Stimulated activated CD4-positive, alpha-beta T cell treated with anti-CD3 and anti-CD28 coated beads, Interleukin-4, amount 100 ng/mL, for 48 hours (primary cell): Measurements from ENCODE around the gene BAHCC1.
"Not testable (repeated sequence)": the region's sequence is repeated elsewhere in the genome, so short reads cannot be mapped to it uniquely, and the experiment has no call there.

Experiments used
- DNase-seq, 2 donors: peaks; one replicate each; pipeline ENCODE4 v3.0.0-alpha.2; 2020; ENCODE audit warnings: low read depth in 2 of 2

Gene BAHCC1

DNA sequence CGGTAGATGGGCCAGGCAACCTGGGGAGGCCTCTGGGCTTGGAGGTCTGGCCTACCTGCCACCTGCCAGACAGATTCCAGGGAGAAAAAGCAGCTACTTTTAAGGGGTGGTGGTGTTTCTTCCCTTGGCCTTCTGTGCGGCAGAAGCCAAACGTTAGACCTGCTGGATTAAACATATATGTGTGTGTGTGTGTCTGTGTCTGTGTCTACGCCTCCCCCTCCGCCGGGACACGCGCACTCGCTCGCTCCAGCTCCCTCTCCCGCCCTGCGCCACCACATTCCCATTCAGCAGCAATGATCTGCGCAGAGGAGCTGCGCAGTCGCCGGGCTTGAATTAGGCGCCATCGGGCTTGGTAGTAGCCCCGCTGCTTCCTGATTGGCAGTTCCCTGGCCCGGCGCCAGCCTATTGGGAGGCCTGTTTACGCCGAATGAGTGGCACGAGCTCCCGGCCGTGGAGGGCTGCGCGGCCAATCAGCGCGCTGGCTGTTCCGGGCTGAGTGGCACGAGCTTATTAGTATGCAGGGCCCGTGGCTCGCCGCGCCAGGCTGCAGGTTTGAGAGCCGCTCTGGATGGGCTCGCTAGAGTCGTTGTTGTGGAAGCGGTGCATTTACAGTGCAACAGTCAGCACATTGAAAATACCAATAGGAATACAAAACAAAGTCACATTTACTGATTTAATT lies at the start of gene BAHCC1:
Gene BAHCC1, plus strand, starts transcription at position 537 of the 679 bp plus-strand sequence. CDS start 4,283 bp downstream, outside the sequence.
- DNase-seq = peak; percentile 92 to 97

DNA sequence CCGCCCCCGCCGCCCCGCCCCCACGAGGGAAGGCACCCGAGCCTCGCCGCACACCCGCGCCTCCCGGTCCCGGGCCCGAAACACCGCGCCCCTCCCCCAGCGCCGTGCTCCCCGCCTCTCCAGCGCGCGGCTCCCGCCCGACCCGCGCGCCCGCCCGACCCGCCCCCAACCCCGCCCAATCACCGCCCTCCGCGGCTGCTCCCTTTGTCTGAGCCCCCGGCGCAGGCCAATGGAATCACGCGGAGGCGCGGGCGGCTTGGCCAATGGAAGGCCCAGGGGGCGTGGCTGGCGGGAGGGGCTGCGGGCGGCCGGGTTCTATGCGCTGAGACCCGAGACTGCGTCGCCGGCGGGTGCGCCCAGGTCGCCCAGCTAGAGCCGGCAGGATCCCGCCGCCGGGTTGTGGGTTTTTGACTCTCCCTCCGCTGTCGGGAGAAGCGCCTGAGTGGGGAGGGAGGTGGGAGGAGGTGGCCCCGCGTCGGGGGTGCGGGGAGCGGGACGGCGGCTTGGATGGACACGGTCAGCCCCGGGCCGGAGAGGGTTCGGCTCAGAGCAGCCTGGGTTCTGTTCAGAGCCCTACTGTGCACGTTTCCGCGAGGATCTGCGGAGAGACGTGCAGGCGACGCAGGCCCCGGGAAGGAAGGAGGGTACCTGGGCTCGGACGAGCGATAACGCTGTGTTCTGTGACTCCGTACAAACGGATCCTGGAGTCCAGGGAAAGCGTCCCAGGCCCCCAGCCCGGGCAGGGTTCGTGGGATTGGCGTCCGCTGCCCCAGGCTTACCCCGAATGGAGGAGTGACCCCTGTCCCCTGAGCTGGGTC lies 49.0 kb upstream of the BAHCC1 start:
- DNase-seq = peak; percentile 94 to 98

DNA sequence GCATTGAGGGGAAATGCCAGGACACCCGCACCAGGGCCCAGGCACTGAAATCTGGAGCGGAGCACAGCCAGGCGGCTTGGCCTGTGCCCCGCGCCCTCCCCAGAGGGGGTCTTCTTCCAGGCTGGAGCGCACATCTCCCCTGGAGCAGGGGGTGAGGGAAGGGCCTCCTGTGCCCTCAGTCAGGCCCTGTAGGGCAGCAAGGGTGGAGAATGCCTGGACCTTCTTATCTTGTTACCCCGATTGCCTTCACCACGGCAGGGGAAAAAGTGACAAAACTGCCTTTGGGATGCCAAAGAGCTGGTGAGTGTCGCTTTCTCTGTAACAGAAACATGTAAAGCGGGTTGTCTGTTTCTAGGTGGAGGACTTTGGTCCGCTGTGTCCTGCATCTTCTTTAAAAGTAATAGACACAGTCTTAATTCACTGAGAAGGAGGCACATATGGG lies 48.3 kb upstream of the BAHCC1 start:
- DNase-seq = no peak

DNA sequence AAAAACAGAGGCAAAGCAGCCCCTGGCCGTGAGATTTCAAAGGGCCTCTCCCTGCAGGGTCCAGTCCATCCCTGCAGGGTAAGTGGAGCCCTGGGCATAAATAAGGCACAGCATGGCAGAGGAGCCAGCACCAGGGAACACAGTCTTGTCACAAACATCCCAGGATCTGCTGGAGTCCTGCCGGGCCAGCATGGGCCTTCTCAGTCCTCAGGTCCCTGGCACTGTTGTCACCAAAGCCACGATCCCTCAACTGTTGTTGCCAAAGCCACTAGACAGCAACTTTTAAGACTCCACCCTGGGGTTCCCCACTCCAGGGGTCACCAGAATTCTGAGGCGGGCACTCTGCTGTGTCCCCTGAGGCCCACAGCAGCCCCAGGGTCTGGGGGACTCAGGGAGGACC lies 47.8 kb upstream of the BAHCC1 start:
- DNase-seq = no peak

DNA sequence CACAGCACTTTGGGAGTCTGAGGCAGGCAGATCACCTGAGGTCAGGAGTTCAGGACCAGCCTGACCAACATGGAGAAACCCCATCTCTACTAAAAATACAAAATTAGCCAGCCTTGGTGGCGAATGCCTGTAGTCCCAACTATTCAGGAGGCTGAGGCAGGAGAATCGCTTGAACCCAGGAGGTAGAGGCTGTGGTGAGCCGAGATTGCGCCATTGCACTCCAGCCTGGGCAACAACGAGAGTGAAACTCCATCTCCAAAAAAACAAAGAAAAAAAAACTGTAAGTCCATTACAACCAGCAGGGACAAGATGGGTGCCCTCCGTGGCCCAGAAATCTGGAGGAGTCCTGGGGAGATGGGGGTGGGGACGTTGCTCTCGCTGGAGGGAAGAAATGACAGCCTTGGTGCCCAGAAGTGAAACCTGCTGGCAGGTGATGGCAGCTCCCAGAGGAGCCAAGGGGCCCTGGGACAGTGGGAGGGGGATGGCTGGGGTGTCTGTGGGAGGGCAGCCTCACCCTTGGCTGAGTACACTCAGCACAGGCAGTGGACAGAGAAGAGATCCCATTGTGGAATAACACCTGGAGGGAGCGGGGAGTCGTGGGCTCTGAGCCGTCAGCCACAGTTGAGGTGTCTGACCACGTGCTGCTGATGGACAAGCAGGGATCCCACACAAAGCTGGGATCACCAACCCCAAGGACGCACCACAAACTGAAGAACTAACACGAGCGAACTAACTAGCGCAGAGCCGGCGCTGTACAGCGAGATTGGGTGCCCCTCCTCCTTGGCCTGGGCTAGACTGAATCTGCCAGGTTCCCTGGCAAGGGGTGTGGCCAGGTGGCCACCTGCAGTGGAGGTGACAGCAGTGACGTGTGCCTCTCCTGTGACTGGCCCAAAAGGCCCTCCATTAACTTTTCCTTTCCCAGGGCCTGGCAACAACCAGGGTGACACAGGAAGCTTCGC lies 46.9 kb upstream of the BAHCC1 start:
- DNase-seq = no peak

DNA sequence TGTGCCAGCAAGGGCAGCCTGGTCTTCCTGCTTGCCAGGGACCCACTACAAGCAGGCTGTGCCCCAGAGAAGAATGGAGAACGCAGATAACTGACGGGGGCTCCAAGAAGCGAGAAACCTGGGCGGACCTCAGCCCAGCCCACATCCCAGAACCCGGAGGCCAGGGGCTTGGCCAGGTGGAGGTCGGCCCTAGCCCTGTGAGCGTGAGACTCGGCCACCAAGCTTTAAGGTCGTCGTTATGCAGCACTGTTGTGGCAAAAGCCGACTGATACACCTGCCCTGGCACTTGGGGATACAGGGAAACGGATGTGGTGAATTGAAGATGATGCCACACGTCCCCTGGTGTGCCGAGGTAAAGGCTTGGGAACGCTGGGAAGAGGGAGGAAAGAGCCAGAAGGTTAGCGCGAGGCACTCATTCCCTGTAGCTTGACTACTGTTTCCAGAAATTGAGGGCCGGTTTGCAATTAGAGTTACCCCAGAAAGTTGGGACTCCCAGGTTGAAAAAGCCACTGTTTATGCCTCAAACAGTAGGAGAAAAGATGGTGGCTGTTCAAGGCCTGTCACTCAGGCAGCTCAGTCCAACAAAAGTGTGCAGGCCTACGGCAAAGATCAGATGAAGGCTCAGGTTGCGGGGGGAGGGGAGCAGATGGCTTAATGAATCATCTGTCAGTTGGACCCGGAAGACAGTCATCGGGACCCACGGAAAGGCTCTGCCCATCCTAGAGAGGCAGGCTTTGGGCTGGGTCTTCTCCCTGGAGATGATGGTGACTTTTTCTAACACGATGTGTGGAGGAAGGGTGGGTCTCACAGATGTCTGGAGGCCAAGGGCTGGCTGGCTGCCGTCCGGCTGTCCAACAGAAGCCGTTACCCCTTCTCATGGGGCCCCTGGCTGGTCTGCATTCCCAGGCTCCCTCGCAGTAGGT lies 45.6 kb upstream of the BAHCC1 start:
- DNase-seq = no peak

DNA sequence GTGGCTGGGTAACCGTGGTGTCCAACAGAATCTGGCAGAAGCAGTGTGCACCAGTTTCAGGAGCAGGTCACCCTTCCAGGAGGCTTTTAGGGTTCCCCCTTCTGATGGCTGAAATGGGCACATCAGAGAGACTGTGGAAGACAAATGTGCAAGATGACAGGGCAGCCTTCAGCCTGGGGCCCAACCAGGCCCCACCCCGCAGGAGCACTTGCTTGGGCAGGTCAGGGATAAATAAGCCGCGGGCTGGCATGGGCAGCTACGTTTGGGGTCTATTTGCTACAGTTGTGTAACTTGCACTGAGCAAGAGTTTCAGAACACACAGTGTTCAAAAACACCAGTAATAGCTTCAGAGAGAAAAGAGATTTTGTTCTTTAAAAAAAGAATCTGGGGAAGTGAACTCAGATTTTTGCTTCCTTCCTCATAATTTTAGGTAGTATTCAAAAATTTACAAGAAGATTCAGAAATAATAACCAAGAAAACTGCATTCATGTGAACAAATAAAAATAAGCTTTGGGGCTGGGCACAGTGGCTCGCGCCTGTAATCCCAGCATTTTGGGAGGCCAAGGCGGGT lies 44.9 kb upstream of the BAHCC1 start:
- no peak for DNase-seq

DNA sequence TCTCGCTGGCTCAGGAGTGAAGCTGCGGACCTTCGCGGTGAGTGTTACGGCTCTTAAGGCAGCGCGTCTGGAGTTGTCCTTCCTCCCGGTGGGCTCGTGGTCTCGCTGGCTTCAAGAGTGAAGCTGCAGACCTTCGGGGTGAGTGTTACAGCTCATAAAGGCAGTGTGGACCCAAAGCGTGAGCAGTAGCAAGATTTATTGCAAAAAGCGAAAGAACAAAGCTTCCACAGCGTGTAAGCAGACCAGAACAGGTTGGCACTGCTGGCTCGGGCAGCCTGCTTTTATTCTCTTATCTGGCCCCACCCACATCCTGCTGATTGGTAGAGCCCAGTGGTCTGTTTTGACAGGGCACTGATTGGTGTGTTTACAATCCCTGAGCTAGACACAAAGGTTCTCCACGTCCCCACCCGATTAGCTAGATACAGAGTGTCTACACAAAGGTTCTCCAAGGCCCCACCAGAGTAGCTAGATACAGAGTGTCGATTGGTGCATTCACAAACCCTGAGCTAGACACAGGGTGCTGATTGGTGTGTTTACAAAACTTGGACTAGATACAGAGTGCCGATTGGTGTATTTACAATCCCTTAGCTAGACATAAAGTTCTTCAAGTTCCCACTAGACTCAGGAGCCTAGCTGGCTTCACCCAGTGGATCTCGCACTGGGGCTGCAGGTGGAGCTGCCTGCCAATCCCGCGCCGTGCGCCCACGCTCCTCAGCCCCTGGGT lies 43.8 kb upstream of the BAHCC1 start:
- not testable (repeated sequence) for DNase-seq

DNA sequence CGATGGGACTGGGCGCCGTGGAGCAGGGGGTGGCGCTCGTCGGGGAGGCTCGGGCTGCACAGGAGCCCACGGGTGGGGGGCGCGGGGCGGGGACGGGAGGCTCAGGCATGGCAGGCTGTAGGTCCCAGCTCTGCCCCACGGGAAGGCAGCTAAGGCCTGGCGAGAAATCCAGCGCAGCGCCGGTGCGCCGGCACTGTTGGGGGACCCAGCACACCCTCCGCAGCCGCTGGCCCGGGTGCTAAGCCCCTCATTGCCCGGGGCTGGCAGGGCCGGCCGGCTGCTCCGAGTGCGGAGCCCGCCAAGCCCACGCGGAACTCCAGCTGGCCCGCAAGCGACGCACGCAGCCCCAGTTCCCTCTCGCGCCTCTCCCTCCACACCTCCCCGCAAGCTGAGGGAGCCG lies 43.2 kb upstream of the BAHCC1 start:
- DNase-seq = not testable (repeated sequence)

DNA sequence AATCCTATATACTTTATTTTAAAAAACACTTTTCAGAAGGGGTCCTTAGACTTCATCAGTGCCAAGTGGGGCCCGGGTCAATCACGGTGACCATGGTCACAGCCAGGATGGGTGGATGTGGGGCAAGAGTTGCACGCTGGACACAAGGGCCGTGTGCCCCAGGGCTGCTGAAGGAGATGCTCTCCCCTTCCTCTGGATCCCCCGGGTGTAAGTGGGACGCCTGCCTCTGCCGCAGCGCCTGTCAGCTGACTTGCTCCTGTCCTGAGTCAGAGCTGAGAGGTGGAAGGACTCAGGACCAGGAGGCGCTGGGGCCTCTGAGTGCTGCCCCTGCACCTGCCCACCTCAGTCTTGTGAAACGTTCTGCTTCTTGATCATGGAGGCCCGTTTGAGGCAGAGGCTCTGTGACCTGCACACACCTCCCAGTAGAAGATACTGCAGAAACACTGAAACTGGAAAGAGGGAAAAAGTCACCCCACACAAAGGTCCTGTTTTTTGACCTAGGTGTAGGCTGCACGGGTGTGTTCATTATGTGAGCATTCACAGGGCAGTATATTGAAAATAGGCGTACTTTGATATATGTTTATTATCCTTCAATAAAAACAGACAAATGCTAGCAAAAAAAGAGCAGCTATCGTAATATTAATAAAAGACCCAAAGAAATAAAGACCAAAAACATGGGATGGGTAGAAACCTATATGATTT lies 40.9 kb upstream of the BAHCC1 start:
- DNase-seq = no peak

DNA sequence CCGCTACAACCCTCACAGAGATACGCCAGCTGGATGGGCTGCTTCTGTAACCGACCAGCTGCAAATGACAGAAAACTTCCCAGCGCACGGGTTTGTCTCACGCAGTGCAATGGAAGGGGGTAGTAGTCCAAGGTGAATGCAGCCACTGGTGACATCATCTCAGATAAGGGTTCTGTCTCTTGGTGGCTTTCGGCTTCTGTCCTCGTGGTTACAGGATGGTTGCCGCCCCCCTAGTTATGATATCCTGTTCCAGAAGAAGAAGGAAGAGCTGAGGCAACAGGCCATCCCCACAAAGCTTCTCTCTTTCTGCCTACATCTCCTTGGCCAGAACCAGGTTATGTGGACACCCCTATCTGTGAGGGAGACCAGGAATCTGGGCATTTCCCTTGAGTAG lies 40.3 kb upstream of the BAHCC1 start:
- no peak for DNase-seq

DNA sequence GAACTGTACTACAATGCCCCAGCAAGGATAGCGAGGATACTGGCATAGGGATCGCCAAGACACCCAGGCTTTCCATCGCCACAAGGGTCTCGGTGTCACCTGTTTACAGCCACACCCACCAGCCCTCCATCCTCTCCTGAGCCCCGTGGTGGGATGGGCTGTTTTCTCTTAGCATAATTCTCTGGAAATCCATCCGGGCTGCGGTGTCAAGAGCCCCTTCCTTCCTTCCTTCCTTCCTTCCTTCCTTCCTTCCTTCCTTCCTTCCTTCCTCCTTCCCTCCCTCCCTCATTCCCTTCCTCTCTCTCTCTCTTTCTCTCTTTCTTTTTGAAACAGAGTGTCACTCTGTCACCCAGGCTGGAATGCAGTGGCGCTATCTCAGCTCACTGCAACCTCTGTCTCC lies 36.0 kb upstream of the BAHCC1 start:
- DNase-seq = no peak

DNA sequence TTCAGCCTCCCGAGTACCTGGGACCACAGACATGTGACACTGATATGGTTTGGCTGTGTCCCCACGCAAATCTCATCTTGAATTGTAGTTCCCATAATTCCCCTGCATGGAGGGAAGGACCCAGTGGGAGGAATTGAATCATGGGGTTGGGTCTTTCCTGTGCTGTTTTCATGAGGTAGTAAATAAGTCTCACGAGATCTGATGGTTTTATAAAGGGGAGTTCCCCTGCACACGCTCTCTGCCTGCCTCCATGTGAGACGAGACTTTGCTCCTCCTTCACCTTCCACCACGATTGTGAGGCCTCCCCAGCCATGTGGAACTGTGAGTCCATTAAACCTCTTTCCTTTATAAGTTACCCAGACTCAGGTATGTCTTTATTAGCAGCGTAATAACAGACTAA lies 33.3 kb upstream of the BAHCC1 start:
- not testable (repeated sequence) for DNase-seq

DNA sequence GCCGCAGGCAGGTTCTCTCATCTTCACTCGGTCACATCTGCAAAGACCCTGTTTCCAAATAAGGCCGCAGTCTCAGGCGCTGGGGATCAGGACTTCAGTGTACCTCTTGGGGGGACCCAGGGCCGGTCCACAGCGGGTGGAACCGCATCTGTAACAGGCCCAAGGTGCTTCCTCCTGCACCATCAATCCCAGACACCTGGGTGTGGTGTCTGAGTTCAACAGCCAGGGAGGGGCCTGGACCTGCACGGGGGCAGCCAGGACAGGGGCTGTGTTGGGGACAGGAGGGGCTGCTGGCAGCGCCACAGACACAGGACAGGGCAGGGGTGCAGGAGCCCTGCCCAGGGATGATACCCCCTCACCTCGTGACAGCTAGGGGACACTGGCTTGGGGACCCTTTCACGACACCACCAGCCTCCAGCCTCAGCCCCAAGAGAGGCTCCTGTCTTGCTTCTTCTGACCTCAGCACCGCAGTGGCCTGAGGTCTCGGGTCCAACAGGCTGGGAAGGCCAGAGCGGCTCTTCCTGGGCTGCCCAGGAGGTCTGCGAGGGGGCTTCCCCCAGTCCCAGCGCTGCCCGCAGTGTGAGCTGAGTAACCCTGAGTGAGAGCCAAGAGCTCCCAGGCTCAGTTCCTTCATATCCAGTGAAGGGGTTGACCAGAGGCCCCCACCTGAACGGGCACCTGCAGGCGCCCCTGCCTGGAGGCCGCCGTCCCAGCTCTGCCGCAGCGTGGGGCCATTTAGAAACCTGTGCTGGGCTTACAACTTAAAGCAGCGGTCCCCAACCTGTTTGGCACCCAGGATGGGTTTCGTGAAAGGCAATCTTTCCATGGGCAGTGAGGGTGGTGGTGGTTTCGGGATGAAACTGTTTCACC lies 30.7 kb upstream of the BAHCC1 start:
- DNase-seq = no peak

DNA sequence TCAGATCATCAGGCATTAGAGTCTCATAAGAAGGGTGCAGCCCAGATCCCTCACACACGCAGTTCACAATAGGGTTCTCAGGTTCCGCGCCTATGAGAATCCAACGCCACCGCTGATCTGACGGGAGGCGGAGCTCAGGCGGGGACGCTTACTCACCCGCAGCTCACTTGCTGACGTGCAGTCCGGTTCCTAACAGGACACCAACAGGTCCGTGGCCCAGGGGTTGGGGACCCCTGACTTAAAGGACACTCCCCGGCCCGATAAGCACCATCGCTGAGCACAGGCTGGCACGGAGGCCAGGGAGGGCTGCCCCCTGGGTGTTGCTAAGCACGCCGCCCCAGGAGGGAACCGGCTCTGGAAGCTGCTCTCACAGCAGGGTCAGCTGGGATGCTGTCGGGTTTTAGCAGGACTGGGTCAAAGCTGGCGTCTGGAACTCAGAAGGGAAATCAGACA lies 30.1 kb upstream of the BAHCC1 start:
- DNase-seq = peak in 1 of 2 donors; percentile 26

DNA sequence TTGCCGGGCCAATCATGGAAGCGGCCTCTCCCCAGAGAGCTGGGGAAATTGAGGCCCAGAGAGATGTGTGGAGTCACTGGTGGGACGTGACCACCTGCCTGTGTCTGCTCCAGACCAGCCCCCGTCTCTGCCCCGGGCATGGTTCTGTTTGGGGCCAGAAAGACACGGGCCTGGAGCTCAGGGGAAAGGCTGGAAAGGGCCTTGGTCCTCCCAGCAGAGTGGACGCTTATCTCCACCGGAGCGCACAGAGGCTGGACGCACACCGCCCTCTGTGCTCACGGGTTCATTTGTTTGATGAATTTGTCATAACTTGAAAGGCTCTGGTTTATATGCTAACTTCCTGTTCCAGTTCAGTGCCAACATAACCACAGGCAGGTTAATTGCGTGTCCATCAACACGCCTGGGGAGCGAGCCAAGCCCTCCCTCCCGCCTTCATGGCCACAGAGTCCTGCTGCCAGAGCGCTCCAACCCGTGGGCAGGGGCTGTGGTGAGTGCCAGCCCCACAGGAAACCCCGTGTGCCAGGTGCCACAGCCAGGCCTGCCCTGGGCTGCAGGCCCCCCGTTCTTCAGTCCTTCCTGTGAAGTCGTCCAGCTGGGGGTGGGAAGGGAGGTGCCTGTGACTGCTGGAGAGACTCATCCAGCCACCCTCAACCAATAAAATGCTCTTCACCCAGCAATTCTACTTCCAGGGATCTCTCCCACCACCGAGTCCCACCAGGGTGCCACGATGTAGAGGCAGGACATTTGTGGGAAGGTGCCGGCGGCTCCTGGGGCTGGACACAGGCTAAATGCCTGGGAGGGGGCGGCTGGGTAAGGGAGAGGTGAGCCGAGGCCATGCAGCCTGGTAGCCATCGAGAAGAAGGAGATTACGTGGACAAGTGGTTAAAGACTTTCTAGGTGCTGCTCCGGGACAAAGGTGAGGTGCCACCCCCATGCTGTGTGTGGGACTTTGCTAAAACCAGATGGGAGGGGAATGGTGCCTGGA lies 29.4 kb upstream of the BAHCC1 start:
- DNase-seq = no peak

DNA sequence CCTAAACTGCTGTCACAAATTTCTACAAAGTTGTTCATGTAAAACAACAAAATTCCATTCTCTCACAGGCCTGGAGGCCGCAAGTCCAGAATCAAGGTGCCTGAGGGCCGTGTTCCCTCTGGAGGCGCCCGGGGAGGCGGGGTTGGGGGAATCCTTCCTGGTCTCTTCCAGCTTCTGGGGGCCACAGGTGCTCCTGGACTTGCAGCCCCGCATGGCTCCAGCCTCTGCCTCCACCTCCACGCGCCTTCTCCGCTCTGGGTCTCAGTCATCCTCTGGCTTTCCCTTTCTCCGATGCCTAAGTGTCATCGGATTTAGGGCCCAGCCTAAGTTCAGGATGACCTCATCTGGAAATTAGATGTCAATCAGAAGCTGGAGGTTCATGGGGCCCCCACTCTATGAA lies 28.6 kb upstream of the BAHCC1 start:
- no peak for DNase-seq
